Activated T-helper 2 cell treated with anti-CD3 and anti-CD28 coated beads, Interferon-gamma antibody, Interleukin-2, Interleukin-4, amounts not matched to agents 10 μg/mL and 5 μg/mL and 100 μg/mL, durations not matched to agents 14 hours and 24 hours and 36 hours (primary cell): ENCODE results near the gene USP40. TPM values are rescaled to one million over a fixed set of nuclear protein-coding genes. Genes with fewer than 3 reads are reported as not detected.

Experiments used
- DNase-seq: peaks from one replicate; pipeline ENCODE4 v3.0.0; 2021; ENCODE audit warnings: low spot score
- H3K27ac Mint-ChIP-seq: one replicate; pipeline ENCODE4 v1.8.0; 2021; ENCODE audit warnings: mixed read lengths
- H3K27me3 Mint-ChIP-seq: one replicate; pipeline ENCODE4 v1.8.0; 2021; ENCODE audit warnings: low read depth, mixed read lengths
- H3K36me3 Mint-ChIP-seq: one replicate; pipeline ENCODE4 v1.8.0; 2021; ENCODE audit warnings: low read depth, mixed read lengths
- H3K4me1 Mint-ChIP-seq: one replicate; pipeline ENCODE4 v1.8.0; 2021; ENCODE audit warnings: low read depth, mixed read lengths
- H3K4me3 Mint-ChIP-seq: one replicate; pipeline ENCODE4 v1.8.0; 2021; ENCODE audit warnings: low read depth, mild to moderate bottlenecking, moderate library complexity, mixed read lengths
- H3K9me3 Mint-ChIP-seq: one replicate; pipeline ENCODE4 v1.8.0; 2021; ENCODE audit warnings: mixed read lengths
- intact Hi-C: fragments of 100-400 bp; cut with micrococcal nuclease; formaldehyde crosslinking; loops from one replicate; pipeline ENCODE4 v1.15.1; 2023
- total RNA-seq: library from RNA; stranded (reverse); gene quantifications from 2 replicates; pipeline ENCODE4 v1.2.3, GENCODE V29; 2022

USP40 gene
- total RNA-seq, 1 donor from 2014 or later: 9.5 TPM

DNA sequence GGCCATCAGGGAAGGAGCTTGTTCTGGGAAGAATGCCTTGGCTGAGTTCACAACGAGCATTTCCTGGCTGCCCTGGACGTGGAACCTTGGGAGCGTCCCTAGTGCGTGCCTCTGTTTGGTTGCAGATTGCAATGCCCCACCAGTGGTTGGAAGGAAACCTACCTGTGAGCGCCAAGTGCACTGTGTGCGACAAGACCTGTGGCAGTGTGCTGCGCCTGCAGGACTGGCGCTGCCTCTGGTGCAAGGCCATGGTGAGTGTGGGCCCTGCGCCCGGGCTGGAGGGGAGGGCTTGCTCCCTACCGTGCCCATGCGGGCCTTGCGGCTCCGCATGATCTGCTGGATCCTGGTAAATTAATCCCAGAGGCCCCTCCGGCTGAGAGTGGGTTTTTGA is 130.4 kb downstream of the USP40 start:
- H3K9me3 Mint-ChIP-seq: peaks cover 3% of the 10 kb centered on the region
- H3K27ac Mint-ChIP-seq: no peak overlapping the region
- no peaks in the 10 kb centered on the region for H3K4me1 Mint-ChIP-seq
- H3K4me3 Mint-ChIP-seq: no peak overlapping the region
- DNase-seq: no peak
- intact Hi-C loops: no loop called here
- peaks cover 40% of the 10 kb centered on the region for H3K36me3 Mint-ChIP-seq
- H3K27me3 Mint-ChIP-seq: no peaks in the 10 kb centered on the region

DNA sequence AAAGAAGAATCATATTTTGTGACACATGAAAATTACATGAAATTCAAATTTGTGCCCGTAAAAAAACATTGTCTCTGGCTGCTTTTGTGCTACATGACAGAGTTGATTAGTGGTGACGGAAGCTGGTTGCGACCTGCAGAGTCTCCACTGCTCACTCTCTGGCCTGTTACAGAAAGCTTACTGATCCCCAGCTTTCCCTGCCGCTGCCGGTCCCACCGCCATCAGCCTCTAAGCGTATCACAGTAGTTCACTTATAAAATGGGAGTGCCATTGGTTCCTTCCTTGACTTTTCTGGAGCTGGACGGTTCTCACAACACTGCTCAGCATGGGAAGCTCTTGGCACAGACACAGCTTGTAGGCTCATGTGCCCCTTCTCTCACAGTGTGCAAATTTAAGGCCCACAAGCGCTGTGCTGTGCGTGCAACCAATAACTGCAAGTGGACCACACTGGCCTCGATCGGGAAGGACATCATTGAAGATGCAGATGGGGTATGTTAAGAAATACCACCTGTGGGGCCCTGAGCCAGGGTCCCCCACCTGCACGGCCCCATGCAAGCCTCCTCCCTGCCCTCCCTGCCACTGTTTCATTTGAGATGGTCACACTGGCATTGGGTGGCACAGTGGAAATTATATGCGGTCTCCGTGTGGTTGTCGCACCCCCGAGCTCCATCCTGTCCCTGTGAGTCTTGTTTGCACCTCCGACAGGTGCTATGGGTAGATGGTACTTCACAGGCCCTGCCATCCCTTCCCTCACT is 131.0 kb downstream of the USP40 start:
- intact Hi-C loops: no loop called here
- Mint-ChIP-seq H3K4me1 (peaks cover 1% of the 10 kb centered on the region), H3K36me3 (peaks cover 40% of the 10 kb centered on the region), H3K9me3 (peaks cover 3% of the 10 kb centered on the region), H3K27me3 (no peaks in the 10 kb centered on the region), H3K4me3 (no peak overlapping the region), H3K27ac (no peak overlapping the region)
- no peak for DNase-seq

- Mint-ChIP-seq H3K4me3 (no peak overlapping the region), H3K4me1 (peaks cover 7% of the 10 kb centered on the region), H3K36me3 (peaks cover 35% of the 10 kb centered on the region), H3K27ac (no peak overlapping the region), H3K27me3 (no peaks in the 10 kb centered on the region), H3K9me3 (peaks cover 3% of the 10 kb centered on the region)
- no peak for DNase-seq
- intact Hi-C loops: no loop called here
Observed at GRCh38 chr2:233434666-233435330, 131.8 kb downstream of the USP40 start.

DNA sequence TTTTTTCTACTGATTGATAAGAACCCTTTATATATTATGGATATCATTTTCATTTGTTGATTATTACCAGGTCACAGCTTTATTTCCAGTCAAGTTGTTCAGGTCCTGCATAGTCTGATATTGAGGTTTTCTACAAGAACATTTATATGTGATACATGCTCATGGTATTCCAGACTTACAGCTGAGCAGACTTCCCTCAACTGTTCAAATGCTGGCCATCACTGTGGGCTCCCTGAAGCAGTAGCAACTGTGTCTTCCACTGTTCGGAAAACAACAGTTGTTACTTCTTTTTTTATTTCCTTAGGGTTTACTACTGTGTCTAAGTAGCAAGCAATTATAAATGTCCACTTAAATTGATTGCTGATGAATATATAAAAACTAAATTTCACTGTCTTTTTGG is 132.8 kb downstream of the USP40 start:
- intact Hi-C loops: no loop called here
- peaks cover 31% of the 10 kb centered on the region for H3K36me3 Mint-ChIP-seq
- peaks cover 3% of the 10 kb centered on the region for H3K9me3 Mint-ChIP-seq
- no peaks in the 10 kb centered on the region for H3K27me3 Mint-ChIP-seq
- H3K4me1 Mint-ChIP-seq: peaks cover 16% of the 10 kb centered on the region
- H3K4me3 Mint-ChIP-seq: no peak overlapping the region
- DNase-seq: no peak
- no peak overlapping the region for H3K27ac Mint-ChIP-seq

DNA sequence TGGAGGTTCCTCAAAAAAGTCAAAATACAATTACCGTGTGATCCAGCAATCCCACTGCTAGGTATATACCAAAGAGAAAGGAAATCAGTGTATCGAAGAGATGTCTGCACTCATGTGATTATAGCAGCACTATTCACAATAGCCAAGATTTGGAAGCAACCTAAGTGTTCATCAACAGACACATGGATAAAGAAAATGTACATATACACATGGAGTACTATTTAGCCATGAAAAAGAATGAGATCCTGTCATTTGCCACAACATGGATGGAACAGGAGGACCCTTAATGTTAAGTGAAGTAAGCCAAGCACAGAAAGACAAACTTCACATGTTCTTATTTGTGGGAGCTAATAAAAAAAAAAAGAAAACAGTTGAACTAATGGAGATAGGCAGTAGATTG is 133.6 kb downstream of the USP40 start:
- intact Hi-C loops: no loop called here
- no peaks in the 10 kb centered on the region for H3K27me3 Mint-ChIP-seq
- no peak overlapping the region for H3K27ac Mint-ChIP-seq

DNA sequence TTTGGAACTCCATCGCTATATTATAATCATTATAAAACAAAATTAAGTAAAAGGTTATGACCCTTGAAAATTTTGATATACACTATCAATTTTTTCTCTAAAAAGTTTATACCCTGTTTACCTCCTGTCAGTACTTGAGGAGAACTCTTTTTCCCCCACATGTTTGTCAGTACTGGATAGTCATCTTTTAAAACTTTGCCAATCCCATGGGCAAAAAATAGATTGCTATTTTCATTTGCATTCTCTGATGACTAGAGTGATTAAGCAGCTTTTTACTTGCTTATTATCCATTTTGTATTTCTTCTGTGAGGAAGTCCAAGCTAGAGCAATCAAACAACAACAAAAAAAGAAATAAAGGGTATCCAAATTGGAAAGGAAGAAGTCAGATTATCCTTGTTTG is 135.9 kb downstream of the USP40 start:
- Mint-ChIP-seq H3K27ac (no peak overlapping the region), H3K4me1 (peaks cover 33% of the 10 kb centered on the region), H3K27me3 (no peaks in the 10 kb centered on the region), H3K9me3 (peaks cover 16% of the 10 kb centered on the region), H3K36me3 (peaks cover 46% of the 10 kb centered on the region), H3K4me3 (no peak overlapping the region)
- intact Hi-C loops: no loop called here
- DNase-seq: no peak

More for the DNA sequence above, 133.6 kb downstream of the USP40 start:
- DNase-seq: no peak
- Mint-ChIP-seq H3K36me3 (peaks cover 30% of the 10 kb centered on the region), H3K4me1 (peaks cover 22% of the 10 kb centered on the region), H3K9me3 (peaks cover 3% of the 10 kb centered on the region), H3K4me3 (no peak overlapping the region)

- no peak for DNase-seq
- H3K27ac Mint-ChIP-seq: no peak overlapping the region
- intact Hi-C loops: no loop called here
- H3K36me3 Mint-ChIP-seq: peaks cover 42% of the 10 kb centered on the region
- no peaks in the 10 kb centered on the region for H3K27me3 Mint-ChIP-seq
- no peak overlapping the region for H3K4me3 Mint-ChIP-seq
- peaks cover 18% of the 10 kb centered on the region for H3K9me3 Mint-ChIP-seq
- H3K4me1 Mint-ChIP-seq: peaks cover 33% of the 10 kb centered on the region
Observed at GRCh38 chr2:233430081-233430480, 136.5 kb downstream of the USP40 start.

DNA sequence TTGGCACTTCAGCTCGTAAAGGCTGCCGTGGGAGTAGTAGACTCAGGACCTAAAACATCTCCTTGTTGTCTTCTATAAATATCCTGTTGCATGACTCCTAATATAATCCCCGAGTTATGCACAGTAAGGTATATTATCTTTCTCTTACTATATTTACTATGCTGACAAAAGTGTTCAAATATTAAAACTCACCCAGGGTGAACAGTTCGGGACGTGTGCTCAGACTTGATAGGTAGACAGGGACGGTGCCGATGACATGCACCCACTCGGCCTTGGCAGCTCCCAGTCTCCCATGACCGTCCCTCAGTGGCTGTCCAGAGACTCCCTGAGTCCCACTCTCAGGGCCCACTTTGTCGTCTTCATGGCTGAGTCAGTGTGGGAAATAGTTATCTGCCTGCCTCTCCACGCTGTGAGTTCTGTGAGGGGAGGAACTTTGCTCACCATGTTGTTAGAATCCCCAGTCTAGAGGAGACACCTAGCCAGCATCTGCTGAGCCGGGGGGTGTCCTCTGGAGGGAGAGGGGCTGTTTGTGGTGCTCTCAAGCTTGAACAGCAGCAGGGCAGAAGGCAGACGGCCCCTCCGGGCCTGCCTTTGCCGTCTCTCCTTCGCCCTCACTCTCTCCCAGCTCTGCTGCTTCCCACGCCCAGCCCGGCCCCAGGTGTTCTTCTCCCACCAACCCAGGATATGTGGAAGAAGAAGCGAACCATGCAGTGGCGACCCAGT is 137.2 kb downstream of the USP40 start:
- H3K4me3 Mint-ChIP-seq: no peak overlapping the region
- peaks cover 40% of the 10 kb centered on the region for H3K36me3 Mint-ChIP-seq
- H3K4me1 Mint-ChIP-seq: peaks cover 33% of the 10 kb centered on the region
- H3K27ac Mint-ChIP-seq: no peak overlapping the region
- H3K27me3 Mint-ChIP-seq: no peaks in the 10 kb centered on the region
- H3K9me3 Mint-ChIP-seq: peaks cover 18% of the 10 kb centered on the region
- intact Hi-C loops: no loop called here
- DNase-seq: no peak

GRCh38 chr2:233428438-233428837 is 138.1 kb downstream of the USP40 start:
- no peak for DNase-seq
- Mint-ChIP-seq H3K9me3 (peaks cover 18% of the 10 kb centered on the region), H3K4me3 (no peak overlapping the region), H3K36me3 (peaks cover 45% of the 10 kb centered on the region), H3K27me3 (no peaks in the 10 kb centered on the region), H3K27ac (no peak overlapping the region), H3K4me1 (peaks cover 39% of the 10 kb centered on the region)
- intact Hi-C loops: no loop called here

GRCh38 chr2:233428008-233428407 is 138.6 kb downstream of the USP40 start:
- intact Hi-C loops: no loop called here
- H3K27ac Mint-ChIP-seq: no peak overlapping the region
- H3K27me3 Mint-ChIP-seq: no peaks in the 10 kb centered on the region
- peaks cover 18% of the 10 kb centered on the region for H3K9me3 Mint-ChIP-seq
- peaks cover 50% of the 10 kb centered on the region for H3K36me3 Mint-ChIP-seq
- H3K4me3 Mint-ChIP-seq: no peak overlapping the region
- peaks cover 43% of the 10 kb centered on the region for H3K4me1 Mint-ChIP-seq
- no peak for DNase-seq

DNA sequence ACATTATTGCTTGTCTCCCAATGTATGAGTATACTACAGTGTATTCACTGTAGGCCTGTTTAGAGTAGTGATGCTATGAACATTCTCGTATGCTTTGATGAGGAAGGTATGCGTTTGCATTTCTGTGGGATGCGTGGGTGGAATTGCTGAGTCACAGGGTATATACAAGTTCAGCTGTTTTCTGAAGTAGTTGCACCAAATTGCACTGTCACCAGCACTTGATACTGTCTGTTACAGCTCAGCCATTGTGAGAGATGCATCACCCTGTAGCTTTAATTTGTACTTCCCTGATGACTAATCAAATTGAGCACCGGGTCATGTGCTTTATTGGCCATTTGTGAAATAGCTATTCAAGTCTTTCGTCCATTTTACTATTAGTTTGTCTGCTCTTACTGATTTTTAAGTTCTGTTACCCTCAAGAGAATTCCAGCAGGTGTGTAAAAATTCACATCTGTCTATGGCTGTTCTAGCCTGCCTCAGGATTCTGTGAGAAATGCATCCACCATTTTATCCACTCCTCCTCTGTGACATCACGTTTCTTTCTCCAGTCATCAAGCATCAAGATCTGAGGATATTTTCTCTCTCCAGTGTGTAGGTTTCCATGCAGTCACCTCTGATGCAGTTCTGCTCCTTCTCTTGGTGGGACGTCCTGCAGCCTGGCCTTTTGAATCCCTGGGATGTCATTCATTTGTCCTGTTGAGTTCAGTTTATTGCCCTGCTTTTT is 139.8 kb downstream of the USP40 start:
- DNase-seq: no peak
- Mint-ChIP-seq H3K9me3 (peaks cover 15% of the 10 kb centered on the region), H3K27me3 (no peaks in the 10 kb centered on the region), H3K27ac (no peak overlapping the region), H3K4me1 (peaks cover 56% of the 10 kb centered on the region), H3K36me3 (peaks cover 52% of the 10 kb centered on the region), H3K4me3 (no peak overlapping the region)
- intact Hi-C loops: no loop called here
